WERI-Rb-1 (cell line): ENCODE results near the gene TNFAIP1.
A peak's percentile ranks its signal among the peaks of the same experiment; 100 is the strongest.

Experiments
- DNase-seq: peaks from one replicate; pipeline ENCODE4 v3.0.0-alpha.2; 2020
- H3K27ac ChIP-seq: fragments of 250-450 bp; sonication (Bioruptor Pico); 2 replicates; pipeline ENCODE4 v1.5.1; 2020; ENCODE audit warnings: mild to moderate bottlenecking, moderate library complexity
- H3K27me3 ChIP-seq: fragments of 250-450 bp; sonication (Bioruptor Pico); 2 replicates; pipeline ENCODE4 v1.5.1; 2021; ENCODE audit warnings: mild to moderate bottlenecking, low read depth, moderate library complexity; ENCODE audit not compliant: insufficient read depth, severe bottlenecking
- H3K36me3 ChIP-seq: fragments of 250-450 bp; sonication (Bioruptor Pico); 2 replicates; pipeline ENCODE4 v1.5.1; 2020; ENCODE audit warnings: mild to moderate bottlenecking, moderate library complexity
- H3K4me3 ChIP-seq: 2 replicates; pipeline ENCODE4 v1.5.1; 2011; ENCODE audit warnings: low read depth, mild to moderate bottlenecking, control low read depth, low read length
- H3K9me3 ChIP-seq: fragments of 250-450 bp; sonication (Bioruptor Pico); 2 replicates; pipeline ENCODE4 v1.5.1; 2021; ENCODE audit warnings: mild to moderate bottlenecking, moderate library complexity; ENCODE audit not compliant: severe bottlenecking
- CTCF ChIP-seq: IDR thresholded peaks from 2 replicates; pipeline ENCODE4 v1.5.1; 2011; ENCODE audit warnings: low read depth, mild to moderate bottlenecking, control low read depth, inconsistent platforms, low read length

TNFAIP1 gene

DNA sequence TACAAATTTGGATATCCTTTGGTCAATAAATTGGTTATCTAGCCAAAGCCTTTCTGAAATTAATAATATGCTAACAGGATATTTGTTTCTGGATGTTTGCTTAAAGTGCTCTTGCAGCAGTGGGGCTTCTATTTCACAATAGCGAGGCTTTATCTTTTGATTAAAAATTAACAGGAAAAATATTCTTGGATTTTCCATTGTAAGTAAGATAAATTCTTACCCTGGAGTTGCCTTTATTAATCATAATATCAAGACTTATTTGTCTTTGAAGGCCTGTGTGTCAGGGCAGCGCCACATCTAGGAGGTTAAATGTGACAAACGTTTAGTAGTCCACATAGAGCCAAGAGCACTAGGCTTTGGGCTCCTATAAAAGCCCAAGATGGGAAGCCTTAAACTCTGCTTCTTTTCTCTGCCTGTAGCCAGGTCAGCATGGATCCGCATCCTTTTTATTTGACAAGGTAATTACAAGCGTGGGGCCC is 11.3 kb upstream of the TNFAIP1 start:
- DNase-seq: no peak
- Histone ChIP-seq H3K4me3 (no peak overlapping the region; the same call in 1 of the 2 replicates), H3K27ac (peak overlapping the region; percentile 81), H3K27me3 (no peaks in the 10 kb centered on the region), H3K9me3 (no peaks in the 10 kb centered on the region), H3K36me3 (peaks cover 77% of the 10 kb centered on the region)
- no peak for TF ChIP-seq CTCF

- Histone ChIP-seq H3K27ac (peak overlapping the region; percentile 81), H3K36me3 (peaks cover 80% of the 10 kb centered on the region), H3K4me3 (no peak overlapping the region), H3K9me3 (no peaks in the 10 kb centered on the region), H3K27me3 (no peaks in the 10 kb centered on the region)
- no peak for DNase-seq
- no peak for TF ChIP-seq CTCF
Measured at GRCh38 chr17:28324781-28325180, 10.8 kb upstream of the TNFAIP1 start.

DNA sequence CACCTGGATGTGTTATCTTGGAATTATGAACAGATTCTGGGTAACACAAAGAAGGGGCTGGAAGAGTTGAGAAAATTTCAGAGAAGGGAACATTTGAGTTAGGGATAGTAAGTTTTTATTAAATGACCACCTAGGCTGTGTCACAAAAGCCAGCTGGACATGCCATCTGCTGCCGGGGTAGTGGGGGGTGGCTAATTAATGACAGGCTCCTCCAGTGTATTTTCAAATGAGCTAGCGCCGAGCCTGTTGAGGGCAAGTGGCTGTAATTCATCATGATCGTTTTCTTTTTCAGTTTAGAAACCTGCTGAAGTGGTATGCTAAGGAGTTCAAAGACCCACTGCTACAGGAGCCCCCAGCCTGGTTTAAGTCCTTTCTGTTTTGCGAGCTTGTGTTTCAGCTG is 10.3 kb upstream of the TNFAIP1 start:
- Histone ChIP-seq H3K9me3 (no peaks in the 10 kb centered on the region), H3K27ac (peak overlapping the region; percentile 81), H3K36me3 (peaks cover 77% of the 10 kb centered on the region), H3K27me3 (no peaks in the 10 kb centered on the region), H3K4me3 (peak overlapping the region; percentile 33)
- no peak for TF ChIP-seq CTCF
- DNase-seq: peak; percentile 77

GRCh38 chr17:28326114-28326513 is 9.4 kb upstream of the TNFAIP1 start:
- Histone ChIP-seq H3K27me3 (no peaks in the 10 kb centered on the region), H3K27ac (peak overlapping the region; percentile 81), H3K36me3 (peaks cover 77% of the 10 kb centered on the region), H3K4me3 (no peak overlapping the region), H3K9me3 (no peaks in the 10 kb centered on the region)
- peak; percentile 29 for DNase-seq
- TF ChIP-seq CTCF: no peak

- TF ChIP-seq CTCF: no peak
- Histone ChIP-seq H3K9me3 (no peaks in the 10 kb centered on the region), H3K27ac (no peak overlapping the region), H3K36me3 (peaks cover 78% of the 10 kb centered on the region), H3K4me3 (no peak overlapping the region), H3K27me3 (no peaks in the 10 kb centered on the region)
- no peak for DNase-seq
Measured at GRCh38 chr17:28327031-28327607, 8.4 kb upstream of the TNFAIP1 start.

- TF ChIP-seq CTCF: 0 out of 2 replicates have a peak, but pooled peaks have one; percentile 5
- H3K4me3 ChIP-seq: no peak overlapping the region
- H3K9me3 ChIP-seq: no peaks in the 10 kb centered on the region
- no peak for DNase-seq
- peaks cover 73% of the 10 kb centered on the region for H3K36me3 ChIP-seq
- H3K27me3 ChIP-seq: no peaks in the 10 kb centered on the region
- H3K27ac ChIP-seq: no peak overlapping the region
Measured at GRCh38 chr17:28327709-28328108, 7.9 kb upstream of the TNFAIP1 start.
